ENCODE data around the gene FRYL.

DNA sequence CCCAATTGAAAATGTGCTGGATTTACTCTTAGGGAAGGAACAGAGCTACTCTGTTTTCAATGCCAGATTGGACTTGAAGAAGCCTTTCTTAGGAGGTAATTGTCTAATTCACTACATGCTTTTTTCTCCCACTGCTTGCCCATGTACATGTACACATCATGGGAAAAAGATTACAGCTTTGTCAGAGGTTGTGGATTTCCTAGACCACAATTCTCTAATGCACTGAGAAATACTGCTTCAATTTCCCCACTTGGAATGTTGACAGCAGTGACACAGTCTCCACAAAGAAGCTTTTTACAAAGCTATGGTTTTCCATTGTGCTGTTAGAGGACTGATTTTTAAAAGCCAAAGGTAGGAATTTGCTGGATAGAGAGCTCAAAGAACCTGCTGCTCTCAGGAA lies 270.5 kb downstream of the FRYL start:
- TF ChIP-seq, protein P1, sequence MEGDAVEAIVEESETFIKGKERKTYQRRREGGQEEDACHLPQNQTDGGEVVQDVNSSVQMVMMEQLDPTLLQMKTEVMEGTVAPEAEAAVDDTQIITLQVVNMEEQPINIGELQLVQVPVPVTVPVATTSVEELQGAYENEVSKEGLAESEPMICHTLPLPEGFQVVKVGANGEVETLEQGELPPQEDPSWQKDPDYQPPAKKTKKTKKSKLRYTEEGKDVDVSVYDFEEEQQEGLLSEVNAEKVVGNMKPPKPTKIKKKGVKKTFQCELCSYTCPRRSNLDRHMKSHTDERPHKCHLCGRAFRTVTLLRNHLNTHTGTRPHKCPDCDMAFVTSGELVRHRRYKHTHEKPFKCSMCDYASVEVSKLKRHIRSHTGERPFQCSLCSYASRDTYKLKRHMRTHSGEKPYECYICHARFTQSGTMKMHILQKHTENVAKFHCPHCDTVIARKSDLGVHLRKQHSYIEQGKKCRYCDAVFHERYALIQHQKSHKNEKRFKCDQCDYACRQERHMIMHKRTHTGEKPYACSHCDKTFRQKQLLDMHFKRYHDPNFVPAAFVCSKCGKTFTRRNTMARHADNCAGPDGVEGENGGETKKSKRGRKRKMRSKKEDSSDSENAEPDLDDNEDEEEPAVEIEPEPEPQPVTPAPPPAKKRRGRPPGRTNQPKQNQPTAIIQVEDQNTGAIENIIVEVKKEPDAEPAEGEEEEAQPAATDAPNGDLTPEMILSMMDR (IDR thresholded peaks at IDR 0.05; ENCODE audit: low read length), result no peak
- TF ChIP-seq EZH2 (IDR thresholded peaks at IDR 0.05; ENCODE audit: borderline replicate concordance, low read length), result no peak

All from OCI-LY1 (cell line).